ENCODE results near the gene PLA2G2A. TPM values are rescaled to one million over a fixed set of nuclear protein-coding genes. Genes with fewer than 3 reads are reported as not detected.

Gene PLA2G2A
- total RNA-seq, 1 experiment from 2014 or later = not detected

DNA sequence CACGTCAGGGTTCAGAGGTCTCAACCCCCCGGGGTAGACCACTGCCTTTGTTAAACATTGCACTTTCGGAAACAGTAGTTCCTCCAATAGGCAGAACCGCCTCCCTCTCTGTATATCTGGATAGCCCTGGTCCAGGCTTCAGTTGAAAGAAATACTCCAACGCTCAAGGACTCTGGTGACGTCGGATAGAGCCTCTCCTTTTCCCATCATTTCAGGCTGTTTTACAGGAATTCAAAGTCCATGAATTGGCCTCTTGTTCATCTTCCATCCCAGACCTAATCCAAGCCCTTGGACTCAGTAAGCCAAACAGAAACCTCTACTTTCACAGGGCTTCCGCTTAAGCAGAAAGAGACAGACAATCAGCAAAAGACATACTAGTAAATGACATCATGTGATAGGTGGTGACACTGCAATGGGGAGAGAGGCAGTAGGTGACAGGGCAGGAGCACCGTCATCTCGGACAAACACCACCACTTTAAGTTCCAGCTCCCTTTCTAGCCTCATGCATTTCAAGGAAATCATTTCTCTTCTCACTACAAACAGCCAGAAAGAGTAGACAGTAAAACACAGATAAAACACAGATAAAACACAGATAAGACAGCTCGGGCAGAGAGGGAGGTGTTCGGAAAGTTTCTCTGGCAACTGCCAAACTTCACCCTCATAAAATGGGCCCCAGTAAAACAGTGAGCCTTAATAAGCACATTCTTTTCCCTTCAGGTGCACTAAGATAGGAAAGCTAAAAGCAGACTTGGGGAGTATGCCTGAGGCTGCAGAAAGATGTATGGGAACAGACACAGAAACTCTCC is 2.3 kb upstream of the PLA2G2A start:
- in situ Hi-C loops (cut with HindIII; ENCODE audit: low pct_unique_long_range_greater_than_20kb, low sequenced_read_pairs) (no loop called here), intact Hi-C loops (cut with micrococcal nuclease; ENCODE audit: unreplicated experiment) (no loop called here)
- Histone ChIP-seq H3K4me1 (ENCODE audit: control insufficient read depth, insufficient read depth, low read length) (no peaks in the 10 kb centered on the region), H3K4me3 (ENCODE audit: low read depth in 2 of 2, low read length in 2 of 2) (no peak overlapping the region), H3K27ac (ENCODE audit: low read length) (no peak overlapping the region), H3K9me3 (ENCODE audit: control insufficient read depth, insufficient read depth, low read depth, low read length) (no peaks in the 10 kb centered on the region), H3K27me3 (ENCODE audit: control insufficient read depth, insufficient read depth, low read length) (no peaks in the 10 kb centered on the region), H3K36me3 (ENCODE audit: control insufficient read depth, insufficient read depth, low read length) (no peaks in the 10 kb centered on the region)
- ChIA-PET CTCF (interaction anchor here (0.7 kb wide), 1 partner anchor 35 kb away, joined by 5 read pairs; no protein-coding TSS in a partner anchor), POLR2A (no interaction called here)
- TF ChIP-seq, protein P1, sequence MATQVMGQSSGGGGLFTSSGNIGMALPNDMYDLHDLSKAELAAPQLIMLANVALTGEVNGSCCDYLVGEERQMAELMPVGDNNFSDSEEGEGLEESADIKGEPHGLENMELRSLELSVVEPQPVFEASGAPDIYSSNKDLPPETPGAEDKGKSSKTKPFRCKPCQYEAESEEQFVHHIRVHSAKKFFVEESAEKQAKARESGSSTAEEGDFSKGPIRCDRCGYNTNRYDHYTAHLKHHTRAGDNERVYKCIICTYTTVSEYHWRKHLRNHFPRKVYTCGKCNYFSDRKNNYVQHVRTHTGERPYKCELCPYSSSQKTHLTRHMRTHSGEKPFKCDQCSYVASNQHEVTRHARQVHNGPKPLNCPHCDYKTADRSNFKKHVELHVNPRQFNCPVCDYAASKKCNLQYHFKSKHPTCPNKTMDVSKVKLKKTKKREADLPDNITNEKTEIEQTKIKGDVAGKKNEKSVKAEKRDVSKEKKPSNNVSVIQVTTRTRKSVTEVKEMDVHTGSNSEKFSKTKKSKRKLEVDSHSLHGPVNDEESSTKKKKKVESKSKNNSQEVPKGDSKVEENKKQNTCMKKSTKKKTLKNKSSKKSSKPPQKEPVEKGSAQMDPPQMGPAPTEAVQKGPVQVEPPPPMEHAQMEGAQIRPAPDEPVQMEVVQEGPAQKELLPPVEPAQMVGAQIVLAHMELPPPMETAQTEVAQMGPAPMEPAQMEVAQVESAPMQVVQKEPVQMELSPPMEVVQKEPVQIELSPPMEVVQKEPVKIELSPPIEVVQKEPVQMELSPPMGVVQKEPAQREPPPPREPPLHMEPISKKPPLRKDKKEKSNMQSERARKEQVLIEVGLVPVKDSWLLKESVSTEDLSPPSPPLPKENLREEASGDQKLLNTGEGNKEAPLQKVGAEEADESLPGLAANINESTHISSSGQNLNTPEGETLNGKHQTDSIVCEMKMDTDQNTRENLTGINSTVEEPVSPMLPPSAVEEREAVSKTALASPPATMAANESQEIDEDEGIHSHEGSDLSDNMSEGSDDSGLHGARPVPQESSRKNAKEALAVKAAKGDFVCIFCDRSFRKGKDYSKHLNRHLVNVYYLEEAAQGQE (IDR thresholded peaks at IDR 0.05; ENCODE audit: insufficient read depth in 1 of 2, low read depth in 2 of 2, low read length in 1 of 2) = no peak
- TF ChIP-seq TCF7L2 (IDR thresholded peaks at IDR 0.05; ENCODE audit: low read depth, low read length) (no peak), SIN3A (IDR thresholded peaks at IDR 0.05; ENCODE audit: borderline replicate concordance, insufficient read depth, low read depth, low read length) (no peak), POLR2AphosphoS5 (IDR thresholded peaks at IDR 0.05; ENCODE audit: low read depth, low read length) (no peak)
- TF ChIP-seq, protein P2, sequence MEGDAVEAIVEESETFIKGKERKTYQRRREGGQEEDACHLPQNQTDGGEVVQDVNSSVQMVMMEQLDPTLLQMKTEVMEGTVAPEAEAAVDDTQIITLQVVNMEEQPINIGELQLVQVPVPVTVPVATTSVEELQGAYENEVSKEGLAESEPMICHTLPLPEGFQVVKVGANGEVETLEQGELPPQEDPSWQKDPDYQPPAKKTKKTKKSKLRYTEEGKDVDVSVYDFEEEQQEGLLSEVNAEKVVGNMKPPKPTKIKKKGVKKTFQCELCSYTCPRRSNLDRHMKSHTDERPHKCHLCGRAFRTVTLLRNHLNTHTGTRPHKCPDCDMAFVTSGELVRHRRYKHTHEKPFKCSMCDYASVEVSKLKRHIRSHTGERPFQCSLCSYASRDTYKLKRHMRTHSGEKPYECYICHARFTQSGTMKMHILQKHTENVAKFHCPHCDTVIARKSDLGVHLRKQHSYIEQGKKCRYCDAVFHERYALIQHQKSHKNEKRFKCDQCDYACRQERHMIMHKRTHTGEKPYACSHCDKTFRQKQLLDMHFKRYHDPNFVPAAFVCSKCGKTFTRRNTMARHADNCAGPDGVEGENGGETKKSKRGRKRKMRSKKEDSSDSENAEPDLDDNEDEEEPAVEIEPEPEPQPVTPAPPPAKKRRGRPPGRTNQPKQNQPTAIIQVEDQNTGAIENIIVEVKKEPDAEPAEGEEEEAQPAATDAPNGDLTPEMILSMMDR (IDR thresholded peaks at IDR 0.05) = no peak
- ATAC-seq = no peak
- no peak for DNase-seq (ENCODE audit: low read depth, low spot score)
- BruUV-seq (replicated peaks) = no TSS peak

DNA sequence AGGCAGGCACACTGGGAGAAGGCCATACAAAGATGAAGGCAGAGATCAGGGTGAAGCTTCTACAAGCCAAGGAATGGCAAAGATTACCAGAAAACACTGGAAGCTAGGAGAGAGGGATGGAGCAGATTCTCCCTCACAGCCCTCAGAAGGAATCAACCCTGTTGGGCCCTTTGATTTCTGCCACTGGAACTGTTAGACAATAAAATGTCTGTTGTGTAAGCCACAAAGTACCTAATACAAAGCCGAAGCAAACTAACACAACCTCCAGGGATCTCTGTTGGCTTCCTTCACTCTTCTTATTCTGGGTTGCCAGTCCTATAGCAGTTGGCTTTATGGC is 1.7 kb upstream of the PLA2G2A start:
- no peaks in the 10 kb centered on the region for H3K4me1 ChIP-seq (ENCODE audit: control insufficient read depth, insufficient read depth, low read length)
- H3K27me3 ChIP-seq (ENCODE audit: control insufficient read depth, insufficient read depth, low read length) = no peaks in the 10 kb centered on the region
- no peak for ATAC-seq
- no peak for DNase-seq (ENCODE audit: low read depth, low spot score)
- no peaks in the 10 kb centered on the region for H3K9me3 ChIP-seq (ENCODE audit: control insufficient read depth, insufficient read depth, low read depth, low read length)
- no peak overlapping the region for H3K4me3 ChIP-seq (ENCODE audit: low read depth in 2 of 2, low read length in 2 of 2)
- no peak for TF ChIP-seq TCF7L2 (IDR thresholded peaks at IDR 0.05; ENCODE audit: low read depth, low read length)
- TF ChIP-seq, protein P1 (IDR thresholded peaks at IDR 0.05; ENCODE audit: insufficient read depth in 1 of 2, low read depth in 2 of 2, low read length in 1 of 2) = no peak
- no peak for TF ChIP-seq SIN3A (IDR thresholded peaks at IDR 0.05; ENCODE audit: borderline replicate concordance, insufficient read depth, low read depth, low read length)
- TF ChIP-seq, protein P2 (IDR thresholded peaks at IDR 0.05) = no peak
- TF ChIP-seq POLR2AphosphoS5 (IDR thresholded peaks at IDR 0.05; ENCODE audit: low read depth, low read length) = no peak
- ChIA-PET CTCF (no interaction called here), POLR2A (no interaction called here)
- no TSS peak for BruUV-seq (replicated peaks)
- no peak overlapping the region for H3K27ac ChIP-seq (ENCODE audit: low read length)
- in situ Hi-C loops (cut with HindIII; ENCODE audit: low pct_unique_long_range_greater_than_20kb, low sequenced_read_pairs) = no loop called here
- intact Hi-C loops (cut with micrococcal nuclease; ENCODE audit: unreplicated experiment) = no loop called here
- H3K36me3 ChIP-seq (ENCODE audit: control insufficient read depth, insufficient read depth, low read length) = no peaks in the 10 kb centered on the region

Measured in Panc1 (cell line).